CD4-positive, alpha-beta T cell treated with Interleukin-15 for 4 hours (primary cell): Measurements from ENCODE around the gene RFX4.

ENCODE experiments used
- DNase-seq: peaks from one replicate; pipeline ENCODE4 v3.0.0-alpha.2; 2020; ENCODE audit warnings: low spot score

The RFX4 gene

DNA sequence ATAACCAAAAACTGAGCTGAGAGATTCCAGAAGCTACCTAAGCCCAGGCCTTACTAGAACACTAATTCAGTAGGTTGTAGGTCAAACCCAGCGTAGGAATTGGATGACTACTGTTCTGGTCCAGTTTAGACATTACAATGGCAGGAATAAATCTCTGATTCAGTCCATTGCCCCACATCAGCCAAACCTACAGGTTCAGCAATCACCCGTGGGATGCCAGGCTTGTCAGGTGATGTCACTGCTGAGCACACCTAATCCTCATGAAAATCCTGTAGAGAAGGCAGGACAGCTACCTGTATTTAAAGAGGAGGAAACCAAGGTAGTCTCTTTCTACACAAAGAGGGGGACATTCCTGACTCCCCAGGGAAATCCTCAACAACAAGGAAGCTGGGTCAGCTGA is 63.7 kb downstream of the RFX4 start:
- DNase-seq = no peak

GRCh38 chr12:106647793-106648514 is 65.2 kb downstream of the RFX4 start:
- no peak for DNase-seq

GRCh38 chr12:106648736-106649135 is 65.9 kb downstream of the RFX4 start:
- DNase-seq = no peak

DNA sequence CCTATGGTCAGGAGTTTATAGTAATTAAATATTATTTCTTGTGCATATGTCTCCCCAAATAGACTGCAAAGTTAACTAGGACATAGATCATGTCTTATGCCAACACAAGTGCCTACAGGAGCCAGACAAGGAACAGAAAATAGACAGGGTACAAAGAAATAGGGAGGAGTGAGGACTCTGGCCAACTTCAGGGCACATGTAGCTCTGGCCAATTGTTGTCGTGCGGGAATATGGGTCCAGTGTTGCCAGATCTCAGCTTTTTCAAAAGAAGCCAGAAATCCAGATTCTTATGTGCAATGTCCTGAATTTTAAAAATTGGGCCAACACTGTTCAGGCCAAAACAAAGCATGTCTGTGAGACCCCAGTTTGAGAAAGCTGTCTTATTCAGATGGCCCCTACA is 68.7 kb downstream of the RFX4 start:
- no peak for DNase-seq

DNA sequence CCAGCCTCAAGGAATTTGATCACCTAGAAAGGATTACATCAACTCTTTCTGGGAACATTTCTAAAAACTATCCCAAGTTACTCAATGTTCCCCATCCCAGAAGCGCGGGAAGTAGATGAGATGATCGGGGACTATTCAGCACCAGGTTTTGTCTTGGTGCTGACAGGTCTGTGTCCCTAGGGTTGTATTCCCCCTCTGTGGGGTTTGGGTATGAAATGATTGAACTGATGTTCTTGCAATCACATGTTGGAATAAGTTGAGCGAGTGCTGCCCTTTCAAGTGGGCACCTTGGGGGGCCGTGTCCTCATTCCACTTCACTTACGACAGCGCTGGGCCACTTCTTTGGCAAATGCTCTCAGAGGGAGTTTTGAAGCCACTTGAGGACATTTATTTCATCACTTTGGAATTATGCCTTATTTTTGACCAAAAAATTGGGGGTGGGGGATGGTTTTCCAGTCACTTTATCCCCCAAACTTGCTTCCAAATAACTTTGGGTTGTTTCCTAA is 69.8 kb downstream of the RFX4 start:
- no peak for DNase-seq

DNA sequence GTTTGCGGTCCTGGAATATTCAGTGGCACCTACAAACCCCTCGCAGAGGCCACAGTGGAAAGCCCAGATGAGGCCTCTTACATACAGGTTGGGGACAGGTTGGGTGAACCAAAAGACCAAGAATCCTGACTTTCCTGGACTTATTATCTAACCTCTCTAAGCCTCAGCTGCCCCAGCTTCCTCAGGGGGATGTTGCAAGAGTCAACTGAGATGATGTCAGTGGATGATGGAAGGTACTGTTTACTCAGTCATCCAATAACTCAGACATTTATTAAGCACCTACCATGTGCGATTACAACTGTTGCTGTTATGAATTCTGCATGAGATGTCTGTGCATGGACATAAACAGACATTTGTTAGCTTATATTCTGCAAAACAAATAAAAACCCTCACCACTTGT is 72.8 kb downstream of the RFX4 start:
- no peak for DNase-seq

DNA sequence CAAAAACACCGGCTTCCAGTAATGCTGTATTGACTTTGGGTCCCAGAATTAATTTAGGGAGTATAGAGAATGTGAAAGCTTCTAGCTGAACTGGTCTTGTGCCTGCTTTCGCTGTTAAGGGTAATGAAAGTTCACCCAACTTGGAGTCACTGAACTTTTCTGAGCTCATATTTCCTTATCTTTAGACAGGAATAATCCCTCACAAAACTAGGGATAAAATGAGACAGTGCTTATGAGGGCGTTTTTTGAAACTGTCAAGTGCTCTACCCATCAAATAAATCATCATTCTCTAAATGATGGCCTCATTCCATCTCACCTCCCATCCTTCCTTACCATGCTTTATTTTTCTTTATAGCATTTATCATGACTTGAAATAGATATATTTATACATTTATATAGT is 74.7 kb downstream of the RFX4 start:
- DNase-seq = no peak

DNA sequence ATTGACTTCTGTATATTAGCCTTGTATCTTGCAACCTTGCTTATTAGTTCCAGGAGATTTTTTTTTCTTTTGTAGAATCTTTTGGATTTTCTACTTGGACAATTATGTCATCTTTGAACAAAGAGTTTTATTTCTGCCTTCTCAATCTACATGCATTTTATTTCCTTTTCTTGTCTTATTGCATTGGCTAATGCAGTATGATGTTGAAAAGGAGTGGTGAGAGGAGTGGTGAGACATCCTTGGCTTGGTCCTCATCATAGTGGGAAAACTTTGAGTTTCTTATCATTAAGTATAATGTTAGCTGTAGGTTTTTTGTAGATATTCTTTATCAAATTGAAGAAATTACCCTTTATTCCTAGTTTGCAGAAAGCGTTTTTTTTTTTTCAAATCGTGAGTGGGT is 80.6 kb downstream of the RFX4 start:
- DNase-seq = no peak

DNA sequence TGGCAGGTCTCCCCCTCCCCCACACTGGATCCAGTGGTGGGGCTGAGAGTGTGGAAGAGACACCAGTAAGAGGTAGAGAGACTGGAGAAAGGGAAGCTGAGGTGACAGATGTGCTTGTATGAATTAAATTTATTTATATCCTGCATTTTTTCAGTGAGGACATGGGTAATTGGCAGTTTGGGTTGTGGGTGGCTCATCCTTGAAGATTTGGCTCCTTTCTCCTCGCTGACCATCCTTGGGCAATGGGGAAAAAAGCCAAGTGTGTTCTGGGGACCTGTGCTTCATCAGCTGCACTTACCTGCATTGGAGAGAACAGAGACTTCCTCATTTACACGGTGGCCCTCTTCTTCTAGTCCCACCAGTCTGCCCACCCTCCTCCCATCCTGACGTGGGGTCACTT is 86.4 kb downstream of the RFX4 start:
- DNase-seq = no peak

- no peak for DNase-seq
These were observed 87.3 kb downstream of the RFX4 start for GRCh38 chr12:106670131-106670530.

- DNase-seq = no peak
These were observed 89.0 kb downstream of the RFX4 start for GRCh38 chr12:106671840-106672239.

- no peak for DNase-seq
These were observed 89.7 kb downstream of the RFX4 start for GRCh38 chr12:106672314-106673025.

GRCh38 chr12:106673141-106673540 is 90.3 kb downstream of the RFX4 start:
- DNase-seq = no peak

GRCh38 chr12:106675651-106676435 is 93.0 kb downstream of the RFX4 start:
- no peak for DNase-seq

GRCh38 chr12:106679574-106679973 is 96.8 kb downstream of the RFX4 start:
- no peak for DNase-seq

GRCh38 chr12:106680280-106680679 is 97.5 kb downstream of the RFX4 start:
- no peak for DNase-seq

DNA sequence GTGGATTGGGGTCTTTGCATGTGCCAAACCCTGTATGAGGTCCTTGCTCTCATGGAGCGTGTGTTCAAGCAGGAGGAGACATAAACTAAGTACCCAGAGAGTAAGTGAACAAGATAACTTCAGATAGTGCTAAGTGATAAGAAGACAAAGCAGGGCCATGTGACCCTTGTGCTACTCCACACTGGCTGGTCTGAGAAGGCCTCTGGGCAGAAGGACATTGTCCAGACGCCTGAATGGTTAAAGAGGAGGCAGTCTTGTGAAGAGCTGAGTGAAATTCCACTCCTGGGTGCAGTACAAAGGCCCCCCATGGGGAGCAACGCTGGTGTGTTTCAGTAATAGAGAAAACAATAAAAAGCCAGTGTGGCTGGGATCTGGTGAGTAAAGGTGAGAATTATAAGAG is 98.4 kb downstream of the RFX4 start:
- DNase-seq = no peak

DNA sequence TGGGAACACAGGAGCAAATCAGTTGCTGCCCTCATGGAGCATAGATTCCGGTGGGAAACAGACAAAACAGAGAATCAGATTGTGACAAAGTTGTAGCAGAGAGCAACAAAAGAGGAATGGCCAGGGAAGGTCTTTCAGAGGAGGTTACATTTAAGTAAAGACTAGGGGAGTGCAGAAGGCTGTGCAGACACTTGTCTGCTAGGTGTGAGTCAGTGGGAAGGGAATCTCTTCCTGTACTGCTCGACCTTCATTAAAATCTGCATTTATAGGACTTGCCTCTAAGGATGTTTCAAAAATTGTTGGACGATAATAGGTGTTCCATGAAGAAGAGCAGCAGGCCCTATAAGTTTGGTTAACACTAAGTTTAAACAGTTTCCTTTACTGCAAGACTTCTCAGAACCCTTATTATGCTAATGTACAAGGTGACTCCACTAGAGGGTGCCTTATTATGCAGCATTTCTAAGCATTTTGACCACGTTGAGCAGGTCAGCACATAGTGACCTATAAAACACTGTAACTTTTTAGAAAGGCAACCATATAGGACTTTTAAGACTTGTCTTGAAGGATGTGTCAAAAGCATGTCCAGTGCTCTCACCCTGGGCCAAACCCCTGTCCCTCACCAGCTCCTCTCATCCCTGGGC is 99.9 kb downstream of the RFX4 start:
- no peak for DNase-seq

DNA sequence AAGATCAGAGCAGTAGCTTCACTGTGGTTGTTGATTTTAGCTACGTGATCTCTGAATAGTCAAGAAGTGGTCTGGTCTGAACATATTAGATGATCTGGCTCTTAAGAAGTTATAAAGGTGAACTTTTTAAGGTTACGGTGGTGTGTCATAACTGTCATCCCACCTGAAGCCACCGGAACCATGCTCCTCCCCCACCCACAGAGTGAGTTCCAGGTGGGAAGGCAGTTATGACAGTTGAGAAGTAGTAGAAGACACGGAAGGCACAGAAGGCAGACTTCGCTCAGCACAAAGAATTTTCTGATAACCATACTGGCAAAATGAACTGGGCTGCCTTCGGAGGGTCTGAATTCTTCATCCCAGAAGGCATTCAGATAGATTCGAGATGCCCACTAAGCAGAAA is 101.7 kb downstream of the RFX4 start:
- no peak for DNase-seq

DNA sequence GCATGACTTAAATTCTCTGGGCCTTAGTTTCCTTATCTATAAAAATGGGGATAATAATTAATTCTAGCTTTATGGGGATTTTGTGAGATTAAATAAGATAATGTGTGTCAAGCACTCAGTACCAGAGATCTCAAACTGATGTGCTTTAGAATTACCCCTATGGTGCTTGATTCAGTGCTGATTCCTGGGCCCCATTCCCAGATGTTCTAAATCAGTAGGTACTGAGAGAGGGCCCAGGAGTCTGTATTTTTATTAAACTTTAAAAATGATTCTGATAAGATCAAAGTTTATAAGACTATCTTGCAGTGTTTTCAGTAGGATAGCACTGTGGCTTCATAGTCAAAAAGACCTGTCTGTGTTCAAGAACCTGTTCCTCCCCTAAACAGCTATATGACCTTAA is 102.6 kb downstream of the RFX4 start:
- DNase-seq = no peak

DNA sequence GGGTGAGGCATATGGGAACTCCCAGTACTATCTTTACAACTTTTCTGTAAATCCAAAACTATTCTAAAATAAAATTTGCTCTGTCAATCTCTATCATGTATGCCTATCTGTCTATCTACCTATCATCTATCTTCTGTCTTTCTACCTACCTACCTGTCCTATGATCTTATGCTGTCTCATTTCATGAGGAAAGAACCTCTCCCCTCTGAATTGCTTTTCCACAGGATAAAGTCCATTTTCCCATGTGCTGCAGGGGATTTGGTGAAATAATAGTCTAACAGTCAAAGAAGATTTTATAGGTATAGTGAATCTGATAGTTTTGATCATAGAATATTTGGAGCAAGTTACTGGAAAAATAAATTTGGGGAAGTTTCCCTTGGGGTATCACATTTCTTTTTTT is 104.9 kb downstream of the RFX4 start:
- no peak for DNase-seq

DNA sequence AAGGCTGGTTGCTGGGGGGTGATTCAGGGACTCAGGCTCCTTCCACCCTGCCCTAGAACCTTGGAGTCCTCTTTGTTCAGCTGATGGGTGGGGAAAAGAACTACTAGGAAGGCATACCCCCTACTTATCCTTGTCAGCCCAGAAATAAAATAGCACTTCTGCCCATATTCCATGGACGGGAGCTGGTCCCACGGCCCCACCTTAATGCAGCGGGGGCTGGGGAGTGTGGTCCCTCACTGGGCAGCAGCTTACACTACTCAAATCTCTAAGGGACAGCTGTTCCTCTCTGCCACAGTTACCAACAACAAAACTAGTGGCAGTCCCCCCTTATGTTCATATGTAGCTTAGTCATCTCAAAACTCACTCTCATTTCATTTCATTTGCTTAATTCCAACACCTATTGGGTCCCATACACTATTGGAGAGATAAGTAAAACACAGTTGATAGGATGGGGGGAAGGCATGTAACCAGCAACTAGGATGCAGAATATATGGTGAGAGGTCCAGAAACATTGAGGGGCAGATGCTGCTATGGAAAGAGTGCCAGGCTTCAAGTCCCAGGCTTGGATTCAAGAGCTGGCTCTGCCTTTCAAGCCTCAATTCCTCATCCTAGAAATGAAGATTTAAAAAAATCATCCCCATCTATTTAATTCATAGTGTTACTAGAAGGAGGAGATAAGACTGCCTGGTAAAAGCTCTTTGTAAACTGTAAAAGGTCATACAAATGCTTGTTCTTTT is 107.9 kb downstream of the RFX4 start:
- DNase-seq = no peak
